SK-N-SH treated with all-trans-retinoic acid at 6 μM for 48 hours (cell line): Measurements from ENCODE around the gene DCTN5.

ENCODE experiments used
- ATAC-seq: fragments of 200-7000 bp; cut with Tn5 transposase; 3 replicates; pipeline ENCODE4 v1.9.1; 2020; ENCODE audit warnings: mild to moderate bottlenecking, moderate library complexity
- ARNTL ChIP-seq: fragments of 450-650 bp; formaldehyde crosslinking; IDR thresholded peaks from 2 replicates; pipeline ENCODE4 v1.5.0; 2020; ENCODE audit warnings: low read depth, mild to moderate bottlenecking, moderate library complexity, borderline replicate concordance
- BACH2 ChIP-seq: fragments of 250-450 bp; sonication (Bioruptor Pico); IDR thresholded peaks from 2 replicates; pipeline ENCODE4 v1.9.0; 2021; ENCODE audit warnings: mild to moderate bottlenecking, borderline replicate concordance
- CSDC2 ChIP-seq: fragments of 250-450 bp; sonication (Bioruptor Pico); IDR thresholded peaks from 2 replicates; pipeline ENCODE4 v1.5.0; 2020; ENCODE audit warnings: mild to moderate bottlenecking, moderate library complexity
- ESRRG ChIP-seq: fragments of 250-450 bp; sonication (Bioruptor Pico); IDR thresholded peaks from 2 replicates; pipeline ENCODE4 v1.6.1; 2021; ENCODE audit warnings: mild to moderate bottlenecking
- GLIS3 ChIP-seq: fragments of 250-450 bp; sonication (Bioruptor Pico); IDR thresholded peaks from 2 replicates; pipeline ENCODE4 v1.5.0; 2020; ENCODE audit warnings: mild to moderate bottlenecking, moderate library complexity
- ISL1 ChIP-seq: fragments of 250-450 bp; sonication (Bioruptor Pico); IDR thresholded peaks from 2 replicates; pipeline ENCODE4 v2.1.2; 2022; ENCODE audit warnings: mild to moderate bottlenecking, moderate library complexity
- OSR1 ChIP-seq: fragments of 250-450 bp; sonication (Bioruptor Pico); IDR thresholded peaks from 2 replicates; pipeline ENCODE4 v1.8.0; 2022; ENCODE audit warnings: moderate library complexity, mild to moderate bottlenecking, inconsistent platforms
- PPARA ChIP-seq: fragments of 250-450 bp; sonication (Bioruptor Pico); IDR thresholded peaks from 2 replicates; pipeline ENCODE4 v1.5.0; 2020; ENCODE audit warnings: mild to moderate bottlenecking, borderline replicate concordance
- RARB ChIP-seq: fragments of 250-450 bp; sonication (Bioruptor Pico); IDR thresholded peaks from 2 replicates; pipeline ENCODE4 v1.8.0; 2021; ENCODE audit warnings: mild to moderate bottlenecking, moderate library complexity
- SNAI2 ChIP-seq: fragments of 250-450 bp; sonication (Bioruptor Pico); IDR thresholded peaks from 2 replicates; pipeline ENCODE4 v1.5.0; 2020; ENCODE audit warnings: mild to moderate bottlenecking, moderate library complexity
- TCF4 ChIP-seq: fragments of 250-450 bp; sonication (Bioruptor Pico); IDR thresholded peaks from 2 replicates; pipeline ENCODE4 v1.8.0; 2021; ENCODE audit warnings: mild to moderate bottlenecking, moderate library complexity, borderline replicate concordance
- ZC3H10 ChIP-seq: fragments of 250-450 bp; sonication (Bioruptor Pico); IDR thresholded peaks from 2 replicates; pipeline ENCODE4 v1.5.1; 2021; ENCODE audit warnings: mild to moderate bottlenecking, moderate library complexity
- ZFP3 ChIP-seq: fragments of 250-450 bp; sonication (Bioruptor Pico); IDR thresholded peaks from 2 replicates; pipeline ENCODE4 v1.5.0; 2020; ENCODE audit warnings: mild to moderate bottlenecking, moderate library complexity
- ZFP30 ChIP-seq: fragments of 450-650 bp; formaldehyde crosslinking; IDR thresholded peaks from 2 replicates; pipeline ENCODE4 v1.5.0; 2022; ENCODE audit warnings: mild to moderate bottlenecking, moderate library complexity
- ZNF565 ChIP-seq: fragments of 450-650 bp; formaldehyde crosslinking; conservative IDR thresholded peaks from 2 replicates; pipeline ENCODE4 v1.5.0; 2020; ENCODE audit warnings: low read depth, mild to moderate bottlenecking, moderate library complexity
- ZNF70 ChIP-seq: fragments of 450-650 bp; formaldehyde crosslinking; IDR thresholded peaks from 2 replicates; pipeline ENCODE4 v1.5.0; 2020; ENCODE audit warnings: mild to moderate bottlenecking, moderate library complexity
- ZNF8 ChIP-seq: fragments of 450-650 bp; formaldehyde crosslinking; IDR thresholded peaks from 2 replicates; pipeline ENCODE4 v1.5.0; 2020; ENCODE audit warnings: mild to moderate bottlenecking, moderate library complexity
- TF ChIP-seq, protein P1 (sequence below): fragments of 250-450 bp; sonication (Bioruptor Pico); IDR thresholded peaks from 2 replicates; pipeline ENCODE4 v1.8.0; 2020; ENCODE audit warnings: mild to moderate bottlenecking, moderate library complexity, borderline replicate concordance
- TF ChIP-seq, protein P2 (sequence below): fragments of 250-450 bp; sonication (Bioruptor Pico); IDR thresholded peaks from 2 replicates; pipeline ENCODE4 v1.5.1; 2020; ENCODE audit warnings: low read depth, mild to moderate bottlenecking, moderate library complexity
- TF ChIP-seq, protein P3 (sequence below): fragments of 250-450 bp; sonication (Bioruptor Pico); IDR thresholded peaks from 2 replicates; pipeline ENCODE4 v1.5.1; 2021; ENCODE audit warnings: mild to moderate bottlenecking, moderate library complexity
- TF ChIP-seq, protein P4 (sequence below): fragments of 250-450 bp; sonication (Bioruptor Pico); IDR thresholded peaks from 2 replicates; pipeline ENCODE4 v1.8.0; 2021; ENCODE audit warnings: low read depth, mild to moderate bottlenecking, moderate library complexity, borderline replicate concordance

DCTN5 gene

DNA sequence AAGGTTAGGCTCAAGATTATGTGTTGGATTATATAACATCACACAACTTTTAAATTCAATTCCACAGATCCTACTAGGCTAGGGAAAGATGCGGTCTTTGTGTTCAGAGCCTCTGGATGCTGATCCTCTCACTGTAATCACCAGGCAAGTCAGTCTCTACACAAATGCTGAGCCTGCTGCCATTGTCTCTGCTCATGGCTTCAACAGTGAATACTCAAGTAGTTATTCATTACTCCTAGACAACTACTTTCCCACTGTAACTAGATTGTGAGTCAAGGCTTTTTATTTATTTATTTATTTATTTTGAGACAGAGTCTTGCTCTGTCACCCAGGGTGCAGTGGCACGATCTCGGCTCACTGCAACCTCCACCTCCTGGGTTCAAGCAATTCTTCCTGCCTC, 29.3 kb upstream of the DCTN5 start:
- no peak for ATAC-seq

DNA sequence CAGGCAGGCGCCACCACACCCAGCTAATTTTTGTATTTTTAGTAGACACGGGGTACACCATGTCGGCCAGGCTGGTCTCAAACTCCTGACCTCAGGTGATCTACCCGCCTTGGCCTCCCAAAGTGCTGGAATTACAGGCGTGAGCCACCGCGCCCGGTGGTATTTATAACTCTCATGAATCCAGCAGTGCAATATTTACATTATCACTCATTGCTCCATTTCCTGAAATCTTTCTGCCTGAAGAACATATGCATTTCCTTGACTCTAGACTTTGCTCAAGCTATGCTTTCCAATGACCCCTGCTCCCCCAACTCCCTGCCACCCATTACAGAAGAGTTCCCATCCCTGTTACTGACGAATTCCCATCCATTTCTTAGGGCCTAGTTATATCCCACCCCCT, 25.5 kb upstream of the DCTN5 start:
- ATAC-seq, result no peak
- TF ChIP-seq ZNF8 (CRISPR knock-in tag) (no peak), ESRRG (CRISPR knock-in tag) (no peak)
- TF ChIP-seq, protein P1, sequence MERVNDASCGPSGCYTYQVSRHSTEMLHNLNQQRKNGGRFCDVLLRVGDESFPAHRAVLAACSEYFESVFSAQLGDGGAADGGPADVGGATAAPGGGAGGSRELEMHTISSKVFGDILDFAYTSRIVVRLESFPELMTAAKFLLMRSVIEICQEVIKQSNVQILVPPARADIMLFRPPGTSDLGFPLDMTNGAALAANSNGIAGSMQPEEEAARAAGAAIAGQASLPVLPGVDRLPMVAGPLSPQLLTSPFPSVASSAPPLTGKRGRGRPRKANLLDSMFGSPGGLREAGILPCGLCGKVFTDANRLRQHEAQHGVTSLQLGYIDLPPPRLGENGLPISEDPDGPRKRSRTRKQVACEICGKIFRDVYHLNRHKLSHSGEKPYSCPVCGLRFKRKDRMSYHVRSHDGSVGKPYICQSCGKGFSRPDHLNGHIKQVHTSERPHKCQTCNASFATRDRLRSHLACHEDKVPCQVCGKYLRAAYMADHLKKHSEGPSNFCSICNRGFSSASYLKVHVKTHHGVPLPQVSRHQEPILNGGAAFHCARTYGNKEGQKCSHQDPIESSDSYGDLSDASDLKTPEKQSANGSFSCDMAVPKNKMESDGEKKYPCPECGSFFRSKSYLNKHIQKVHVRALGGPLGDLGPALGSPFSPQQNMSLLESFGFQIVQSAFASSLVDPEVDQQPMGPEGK, result no peak

More for the DNA sequence above, 29.3 kb upstream of the DCTN5 start:
- TF ChIP-seq ESRRG (CRISPR knock-in tag) (no peak), ZNF70 (CRISPR knock-in tag) (no peak), ZFP30 (CRISPR knock-in tag) (no peak), PPARA (CRISPR knock-in tag) (no peak), ZNF8 (CRISPR knock-in tag) (no peak), ZFP3 (CRISPR knock-in tag) (no peak), GLIS3 (CRISPR knock-in tag) (no peak)
- TF ChIP-seq, protein P1, result no peak

DNA sequence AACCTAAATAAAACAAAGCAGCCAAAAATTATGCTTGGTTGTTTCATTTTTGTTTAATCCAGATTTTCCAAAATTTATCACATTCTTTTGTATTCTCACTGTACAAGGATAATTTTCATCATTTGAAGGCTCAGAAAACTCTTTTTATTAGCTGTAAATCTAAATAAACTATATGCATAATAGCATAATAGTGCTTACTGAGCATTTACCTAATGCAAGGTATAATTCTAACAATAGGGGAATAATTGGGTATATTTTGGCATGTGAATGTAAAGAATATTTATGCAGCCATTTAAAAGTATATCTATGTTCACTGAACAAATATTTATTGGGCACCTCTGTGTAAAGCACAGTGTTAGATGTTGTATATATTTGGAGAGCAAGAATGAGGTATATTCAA, 17.2 kb upstream of the DCTN5 start:
- TF ChIP-seq, protein P2, sequence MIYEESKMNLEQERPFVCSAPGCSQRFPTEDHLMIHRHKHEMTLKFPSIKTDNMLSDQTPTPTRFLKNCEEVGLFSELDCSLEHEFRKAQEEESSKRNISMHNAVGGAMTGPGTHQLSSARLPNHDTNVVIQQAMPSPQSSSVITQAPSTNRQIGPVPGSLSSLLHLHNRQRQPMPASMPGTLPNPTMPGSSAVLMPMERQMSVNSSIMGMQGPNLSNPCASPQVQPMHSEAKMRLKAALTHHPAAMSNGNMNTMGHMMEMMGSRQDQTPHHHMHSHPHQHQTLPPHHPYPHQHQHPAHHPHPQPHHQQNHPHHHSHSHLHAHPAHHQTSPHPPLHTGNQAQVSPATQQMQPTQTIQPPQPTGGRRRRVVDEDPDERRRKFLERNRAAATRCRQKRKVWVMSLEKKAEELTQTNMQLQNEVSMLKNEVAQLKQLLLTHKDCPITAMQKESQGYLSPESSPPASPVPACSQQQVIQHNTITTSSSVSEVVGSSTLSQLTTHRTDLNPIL, result no peak
- TF ChIP-seq ESRRG (CRISPR knock-in tag) (no peak), CSDC2 (CRISPR knock-in tag) (no peak), ZNF565 (CRISPR knock-in tag) (no peak), GLIS3 (CRISPR knock-in tag) (no peak), ZC3H10 (CRISPR knock-in tag) (no peak), ZNF8 (CRISPR knock-in tag) (no peak), OSR1 (CRISPR knock-in tag) (no peak)
- TF ChIP-seq, protein P3, sequence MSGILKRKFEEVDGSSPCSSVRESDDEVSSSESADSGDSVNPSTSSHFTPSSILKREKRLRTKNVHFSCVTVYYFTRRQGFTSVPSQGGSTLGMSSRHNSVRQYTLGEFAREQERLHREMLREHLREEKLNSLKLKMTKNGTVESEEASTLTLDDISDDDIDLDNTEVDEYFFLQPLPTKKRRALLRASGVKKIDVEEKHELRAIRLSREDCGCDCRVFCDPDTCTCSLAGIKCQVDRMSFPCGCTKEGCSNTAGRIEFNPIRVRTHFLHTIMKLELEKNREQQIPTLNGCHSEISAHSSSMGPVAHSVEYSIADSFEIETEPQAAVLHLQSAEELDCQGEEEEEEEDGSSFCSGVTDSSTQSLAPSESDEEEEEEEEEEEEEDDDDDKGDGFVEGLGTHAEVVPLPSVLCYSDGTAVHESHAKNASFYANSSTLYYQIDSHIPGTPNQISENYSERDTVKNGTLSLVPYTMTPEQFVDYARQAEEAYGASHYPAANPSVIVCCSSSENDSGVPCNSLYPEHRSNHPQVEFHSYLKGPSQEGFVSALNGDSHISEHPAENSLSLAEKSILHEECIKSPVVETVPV (CRISPR knock-in tag), result no peak
- TF ChIP-seq, all 23 proteins: peak for 0
- ATAC-seq, result no peak

DNA sequence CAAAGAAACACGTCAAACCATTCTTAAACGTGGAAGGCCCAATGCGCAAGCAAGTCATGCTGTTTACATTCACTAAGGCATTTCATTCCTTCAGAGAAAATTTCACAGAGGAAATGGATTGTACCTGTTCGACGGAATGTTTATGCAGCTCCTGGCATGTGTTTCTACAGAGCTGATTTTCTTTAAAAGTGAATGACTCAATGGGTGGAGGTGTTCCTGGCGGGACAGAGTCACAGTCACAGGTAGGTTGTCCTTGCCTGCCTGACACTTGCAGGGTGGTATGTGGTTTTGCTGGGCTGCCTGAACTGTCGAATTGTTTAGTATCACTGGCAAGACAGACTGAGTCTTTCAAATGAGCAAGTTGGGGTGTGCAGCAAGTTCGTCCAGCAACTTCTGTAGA, 11.8 kb upstream of the DCTN5 start:
- TF ChIP-seq PPARA (CRISPR knock-in tag) (no peak), BACH2 (CRISPR knock-in tag) (no peak), ZNF70 (CRISPR knock-in tag) (no peak), TCF4 (CRISPR knock-in tag) (no peak), SNAI2 (CRISPR knock-in tag) (no peak), ZNF565 (CRISPR knock-in tag) (no peak), ZFP30 (CRISPR knock-in tag) (no peak), ESRRG (CRISPR knock-in tag) (no peak), ARNTL (CRISPR knock-in tag) (no peak), ZNF8 (CRISPR knock-in tag) (no peak), ISL1 (no peak), CSDC2 (CRISPR knock-in tag) (no peak), RARB (no peak), GLIS3 (CRISPR knock-in tag) (no peak), ZFP3 (CRISPR knock-in tag) (no peak), OSR1 (CRISPR knock-in tag) (no peak), ZC3H10 (CRISPR knock-in tag) (no peak)
- TF ChIP-seq, protein P4, sequence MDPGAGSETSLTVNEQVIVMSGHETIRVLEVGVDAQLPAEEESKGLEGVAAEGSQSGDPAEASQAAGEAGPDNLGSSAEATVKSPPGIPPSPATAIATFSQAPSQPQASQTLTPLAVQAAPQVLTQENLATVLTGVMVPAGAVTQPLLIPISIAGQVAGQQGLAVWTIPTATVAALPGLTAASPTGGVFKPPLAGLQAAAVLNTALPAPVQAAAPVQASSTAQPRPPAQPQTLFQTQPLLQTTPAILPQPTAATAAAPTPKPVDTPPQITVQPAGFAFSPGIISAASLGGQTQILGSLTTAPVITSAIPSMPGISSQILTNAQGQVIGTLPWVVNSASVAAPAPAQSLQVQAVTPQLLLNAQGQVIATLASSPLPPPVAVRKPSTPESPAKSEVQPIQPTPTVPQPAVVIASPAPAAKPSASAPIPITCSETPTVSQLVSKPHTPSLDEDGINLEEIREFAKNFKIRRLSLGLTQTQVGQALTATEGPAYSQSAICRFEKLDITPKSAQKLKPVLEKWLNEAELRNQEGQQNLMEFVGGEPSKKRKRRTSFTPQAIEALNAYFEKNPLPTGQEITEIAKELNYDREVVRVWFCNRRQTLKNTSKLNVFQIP (CRISPR knock-in tag), result no peak
- TF ChIP-seq, protein P2, result no peak
- TF ChIP-seq, all 23 proteins: peak for 0

More for the DNA sequence above, 11.8 kb upstream of the DCTN5 start:
- no peak for ATAC-seq
